ENCODE measurements around the gene IFT57.

DNA sequence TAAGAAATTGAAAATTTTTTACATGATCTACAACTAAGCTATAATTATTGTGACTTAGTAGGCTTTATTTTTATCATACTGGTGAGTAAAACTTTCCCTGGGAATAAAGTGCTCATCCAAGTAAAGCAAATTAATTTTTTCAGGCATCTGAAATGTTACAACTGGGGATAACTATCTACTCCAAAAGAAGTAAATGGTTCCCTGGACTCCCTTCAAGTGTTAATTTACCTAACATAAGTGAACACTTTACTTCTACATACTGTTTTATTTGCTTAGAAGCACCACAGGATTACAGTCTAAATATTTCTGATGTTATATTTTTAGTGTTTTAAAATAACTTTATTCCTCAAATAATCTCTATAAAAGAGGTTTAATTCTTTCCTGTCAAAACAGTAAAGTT, 57.8 kb downstream of the IFT57 start:
- TF ChIP-seq CTCF (IDR thresholded peaks at IDR 0.05) (no peak), POLR2A (IDR thresholded peaks at IDR 0.05) (no peak)

Data from right lobe of liver (tissue), 4 donors.